ENCODE data around the gene DYNC2LI1. TPM values are rescaled to one million over a fixed set of nuclear protein-coding genes. Genes with fewer than 3 reads are reported as not detected.

Gene DYNC2LI1
- total and polyA plus RNA-seq, 2 donors (not counting 1 experiment from before 2014, with no cell fraction given), result 3.8 to 11.4 TPM

DNA sequence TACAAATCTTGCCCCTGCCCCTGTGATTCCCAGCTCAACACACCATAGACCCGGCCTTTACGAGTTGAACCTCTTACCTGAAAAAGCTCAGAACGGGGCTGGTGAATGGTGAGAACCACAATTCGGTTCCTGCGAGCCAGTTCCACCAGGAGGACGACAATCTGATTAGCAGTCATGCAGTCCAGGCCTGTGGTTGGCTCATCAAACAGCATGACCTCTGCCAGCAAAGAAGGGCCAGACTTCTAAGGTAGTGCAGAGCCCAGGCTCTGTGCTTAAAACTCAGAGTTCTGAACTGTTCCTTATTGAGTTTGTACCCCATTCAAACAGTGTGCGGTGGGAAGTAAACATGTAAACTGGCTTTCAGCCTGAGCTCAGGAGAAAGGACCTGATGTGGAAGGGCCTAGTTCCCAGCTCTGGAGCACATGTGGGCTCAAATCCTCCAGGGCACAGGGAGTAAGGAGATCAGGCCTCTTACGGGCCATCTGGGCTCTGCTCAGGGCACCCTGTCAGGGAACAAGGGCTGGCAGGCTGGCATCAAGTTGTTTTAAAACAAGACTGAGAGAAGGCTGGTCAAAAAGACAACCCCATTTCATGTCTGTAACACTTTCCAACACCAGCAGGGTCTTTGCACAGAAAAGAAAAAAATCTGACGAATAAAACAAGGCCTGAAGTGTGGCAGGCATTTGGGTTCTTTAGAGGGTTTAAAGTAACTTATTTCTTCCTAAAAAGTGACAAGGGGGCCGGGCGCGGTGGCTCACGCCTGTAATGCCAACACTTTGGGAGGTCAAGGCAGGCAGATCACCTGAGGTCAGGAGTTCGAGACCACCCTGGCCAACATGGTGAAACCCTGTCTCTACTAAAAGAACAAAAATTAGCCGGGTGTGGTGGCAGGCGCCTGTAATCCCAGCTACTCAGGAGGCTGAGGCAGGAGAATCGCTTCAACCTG, 52.7 kb downstream of the DYNC2LI1 start:
- Histone ChIP-seq H3K36me3 (replicated peaks in 1 of 2; ENCODE audit: control extremely low read depth in 1 of 2, control insufficient read depth in 1 of 2, extremely low read depth in 1 of 2, insufficient read depth in 2 of 2, low read length in 1 of 2) (no peaks in the 10 kb centered on the region), H4K20me1 (ENCODE audit: control insufficient read depth, insufficient read depth, low read length, poor library complexity, severe bottlenecking) (no peaks in the 10 kb centered on the region), H3K27me3 (replicated peaks in 1 of 4; ENCODE audit: control extremely low read depth in 1 of 4, control insufficient read depth in 3 of 4, insufficient read depth in 4 of 4, low read length in 3 of 4) (peaks cover 0 to 25% (median 4%) of the 10 kb centered on the region in 4 experiments), H3K4me3 (ENCODE audit: control extremely low read depth in 1 of 5, extremely low read depth in 1 of 5, insufficient read depth in 1 of 5, low read depth in 2 of 5, low read length in 4 of 5) (no peak overlapping the region), H3K4me2 (replicated peaks; ENCODE audit: low read depth, low read length, poor library complexity, severe bottlenecking) (no peak overlapping the region), H3K27ac (ENCODE audit: low read length in 2 of 2) (no peak overlapping the region), H3K9ac (ENCODE audit: low read length) (no peak overlapping the region), H3K4me1 (ENCODE audit: control insufficient read depth in 2 of 2, insufficient read depth in 2 of 2, low read length in 2 of 2) (no peaks in the 10 kb centered on the region), H3K79me2 (ENCODE audit: control insufficient read depth, insufficient read depth, low read length) (no peaks in the 10 kb centered on the region), H2AFZ (ENCODE audit: insufficient read depth, low read depth, low read length, poor library complexity, severe bottlenecking) (no peak overlapping the region), H3K9me3 (ENCODE audit: control extremely low read depth in 1 of 3, control insufficient read depth in 2 of 3, insufficient read depth in 1 of 3, low read length in 2 of 3) (no peaks in the 10 kb centered on the region)
- Mint-ChIP-seq H3K9me3 (ENCODE audit: insufficient read depth) (no peaks in the 10 kb centered on the region), H3K27me3 (peaks cover 46% of the 10 kb centered on the region), H3K4me1 (peaks cover 2% of the 10 kb centered on the region), H3K27ac (no peak overlapping the region), H3K4me3 (no peak overlapping the region)
- POLR2A ChIA-PET, result no interaction called here
- intact Hi-C loops (cut with micrococcal nuclease), result no loop called here
- no peak for DNase-seq
- WGBS (ENCODE audit: insufficient coverage), result 94% methylated on average over 13 of the region's 17 CpGs
- CTCF ChIA-PET, result no interaction called here
- no peak for ATAC-seq (ENCODE audit: low read depth)
- TF ChIP-seq, protein P1, sequence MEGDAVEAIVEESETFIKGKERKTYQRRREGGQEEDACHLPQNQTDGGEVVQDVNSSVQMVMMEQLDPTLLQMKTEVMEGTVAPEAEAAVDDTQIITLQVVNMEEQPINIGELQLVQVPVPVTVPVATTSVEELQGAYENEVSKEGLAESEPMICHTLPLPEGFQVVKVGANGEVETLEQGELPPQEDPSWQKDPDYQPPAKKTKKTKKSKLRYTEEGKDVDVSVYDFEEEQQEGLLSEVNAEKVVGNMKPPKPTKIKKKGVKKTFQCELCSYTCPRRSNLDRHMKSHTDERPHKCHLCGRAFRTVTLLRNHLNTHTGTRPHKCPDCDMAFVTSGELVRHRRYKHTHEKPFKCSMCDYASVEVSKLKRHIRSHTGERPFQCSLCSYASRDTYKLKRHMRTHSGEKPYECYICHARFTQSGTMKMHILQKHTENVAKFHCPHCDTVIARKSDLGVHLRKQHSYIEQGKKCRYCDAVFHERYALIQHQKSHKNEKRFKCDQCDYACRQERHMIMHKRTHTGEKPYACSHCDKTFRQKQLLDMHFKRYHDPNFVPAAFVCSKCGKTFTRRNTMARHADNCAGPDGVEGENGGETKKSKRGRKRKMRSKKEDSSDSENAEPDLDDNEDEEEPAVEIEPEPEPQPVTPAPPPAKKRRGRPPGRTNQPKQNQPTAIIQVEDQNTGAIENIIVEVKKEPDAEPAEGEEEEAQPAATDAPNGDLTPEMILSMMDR (IDR thresholded peaks at IDR 0.05), result no peak
- no peak for TF ChIP-seq EZH2 (IDR thresholded peaks at IDR 0.05; ENCODE audit: borderline replicate concordance, insufficient read depth, low read depth, low read length, poor library complexity, severe bottlenecking)

Data from B cell (primary cell).